Suppressor macrophage treated with lipopolysaccharide for 4 hours (primary cell): Measurements from ENCODE around the gene KARS1.
"Not testable (repeated sequence)": the region's sequence is repeated elsewhere in the genome, so short reads cannot be mapped to it uniquely, and the experiment has no call there.

ENCODE experiments used
- DNase-seq: peaks from one replicate; pipeline ENCODE4 v3.0.0-alpha.2; 2020

The KARS1 gene

DNA sequence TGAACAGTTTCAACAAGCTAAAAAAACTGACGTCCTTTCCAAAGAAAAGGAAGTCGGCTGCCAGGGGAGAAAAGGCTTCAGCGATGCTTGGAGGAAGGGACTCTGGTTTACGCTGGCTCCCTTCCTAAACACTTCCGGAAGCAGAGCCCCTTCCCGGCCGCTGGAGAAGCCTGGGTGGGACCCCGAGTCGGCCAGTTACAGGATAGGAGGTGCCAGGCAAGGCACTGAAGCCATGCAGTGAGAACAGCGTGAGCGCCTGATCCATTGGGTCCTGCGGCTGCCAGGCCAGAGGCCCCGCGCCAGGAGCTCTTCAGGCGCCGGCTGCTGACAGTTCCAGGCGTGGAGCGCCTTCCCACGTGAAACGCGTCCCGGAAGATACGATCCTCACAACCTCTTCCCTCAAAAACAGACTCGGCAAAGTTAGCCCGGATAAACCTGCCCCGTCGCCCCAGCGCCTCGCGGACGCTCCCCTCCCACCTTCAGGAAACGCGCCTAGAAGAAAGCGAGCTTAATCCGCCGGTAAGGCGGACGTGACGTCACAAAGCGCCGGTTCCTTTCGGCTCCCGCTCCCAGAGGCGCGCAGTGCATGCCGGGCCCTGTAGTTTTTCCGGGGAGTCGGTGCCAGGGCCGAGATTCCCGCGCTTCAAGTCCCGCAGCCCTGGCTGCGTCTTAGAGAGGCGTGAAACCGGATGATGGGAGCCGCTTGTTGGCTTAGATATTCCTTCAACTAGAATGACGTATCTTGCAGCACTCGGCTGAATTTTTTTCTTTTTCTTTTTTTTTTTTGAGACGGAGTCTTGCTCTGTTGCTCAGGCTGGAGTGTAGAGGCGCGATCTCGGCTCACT lies 24.5 kb downstream of the KARS1 start, which contains the start of gene ADAT1:
Gene ADAT1 (minus strand): TSS at position 521 of the 845 bp plus-strand sequence. CDS start 2,482 bp downstream, outside the sequence.
- DNase-seq, result peak; percentile 98

DNA sequence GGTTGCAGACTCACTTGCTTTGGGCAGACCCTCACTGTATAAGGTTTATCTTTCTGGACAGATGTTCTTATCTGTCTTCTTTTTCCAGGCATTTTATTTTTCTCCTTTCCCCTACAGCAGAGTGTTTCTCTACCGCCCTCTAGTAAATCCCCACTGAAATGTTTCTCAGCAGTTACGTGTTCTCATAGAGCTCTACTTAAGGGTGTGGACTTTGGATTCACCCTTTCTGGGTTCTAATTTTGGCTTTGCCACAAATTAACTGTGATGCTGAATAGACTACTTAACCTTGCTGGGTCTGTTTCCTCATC lies 26.3 kb downstream of the KARS1 start:
- no peak for DNase-seq

GRCh38 chr16:75620326-75621169 lies 26.9 kb downstream of the KARS1 start:
- no peak for DNase-seq

DNA sequence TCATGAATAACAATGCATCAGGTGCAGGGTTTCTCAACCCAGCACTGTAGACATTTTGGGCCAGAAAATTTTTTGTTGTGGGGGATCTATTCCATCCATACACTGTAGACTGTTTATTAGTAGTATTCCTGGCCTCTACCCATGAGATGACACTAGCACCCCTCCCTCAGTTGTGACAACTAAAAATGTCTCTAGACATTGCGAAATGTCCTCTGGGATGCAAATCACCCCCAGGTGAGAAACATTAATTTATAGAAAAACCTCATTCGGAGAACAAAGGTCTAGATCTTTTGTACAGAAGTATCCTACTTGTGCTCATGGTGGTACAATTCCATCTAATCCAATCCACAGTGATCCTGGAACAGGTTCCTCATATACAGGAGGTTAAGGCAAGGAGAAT lies 28.7 kb downstream of the KARS1 start:
- no peak for DNase-seq

GRCh38 chr16:75617121-75617520 lies 30.3 kb downstream of the KARS1 start:
- no peak for DNase-seq

DNA sequence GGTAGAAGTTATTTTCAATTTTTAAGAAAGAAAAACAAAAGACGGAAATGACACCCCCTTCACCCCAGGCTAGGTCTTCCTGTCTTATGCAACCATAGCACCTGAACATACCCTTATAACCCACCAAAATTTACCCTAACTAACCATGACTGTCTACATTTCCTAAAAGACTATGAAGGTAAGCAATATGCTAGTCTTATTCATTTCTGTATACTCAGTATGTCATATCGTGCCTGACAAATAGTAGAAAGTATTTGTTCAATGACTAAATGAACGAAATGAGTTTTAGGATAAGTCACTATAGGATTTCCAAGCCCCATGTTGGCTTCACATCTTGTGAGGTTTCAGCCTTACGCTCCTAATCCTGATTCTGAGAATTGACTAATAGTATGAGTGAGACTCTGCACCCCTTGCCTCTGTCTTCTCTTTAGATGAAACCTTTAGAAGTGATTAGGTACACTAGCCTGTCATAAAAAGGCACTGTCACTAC lies 30.9 kb downstream of the KARS1 start:
- no peak for DNase-seq

DNA sequence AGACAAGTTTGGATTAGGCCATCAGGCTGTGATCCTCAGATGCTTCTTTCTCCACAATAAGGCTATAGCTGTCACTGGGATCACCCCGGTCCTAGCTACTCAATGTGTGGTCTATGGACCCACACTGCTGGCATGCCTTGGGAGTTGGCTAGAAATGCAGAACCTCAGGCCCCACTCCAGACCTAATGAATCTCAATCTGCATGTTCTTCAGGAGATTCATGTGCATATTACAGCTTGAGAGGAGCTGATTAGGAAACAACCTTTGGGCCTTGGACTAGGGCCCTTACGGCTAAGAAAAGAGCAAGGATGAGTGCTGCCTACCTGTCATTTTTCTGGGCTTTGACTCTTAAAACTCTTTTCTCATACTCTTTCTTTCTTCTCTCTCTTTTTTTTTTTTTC lies 31.8 kb downstream of the KARS1 start:
- DNase-seq, result no peak

- DNase-seq, result peak; percentile 18
Observed at GRCh38 chr16:75614066-75614897, 33.2 kb downstream of the KARS1 start.

DNA sequence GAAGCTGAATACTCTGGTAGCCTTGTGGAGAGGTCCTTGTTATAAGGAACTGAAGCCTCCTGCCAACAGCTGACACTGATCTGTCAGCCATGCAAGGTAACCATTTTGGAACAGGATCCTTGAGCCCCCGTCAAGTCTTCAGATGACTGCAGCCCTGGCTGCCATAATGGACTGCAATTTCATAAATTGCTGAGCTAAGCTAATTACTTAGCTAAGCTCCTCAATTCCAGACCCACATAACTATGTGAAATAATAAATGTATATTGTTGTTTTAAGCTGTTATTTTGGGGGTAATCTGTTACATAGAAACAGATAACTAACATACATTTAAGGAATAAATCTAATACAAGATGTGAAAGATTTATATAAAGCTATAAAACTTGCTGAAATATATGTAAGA lies 41.0 kb downstream of the KARS1 start:
- DNase-seq, result no peak

- no peak for DNase-seq
Observed at GRCh38 chr16:75603241-75603640, 44.2 kb downstream of the KARS1 start.

- no peak for DNase-seq
Observed at GRCh38 chr16:75599452-75600277, 47.8 kb downstream of the KARS1 start.

- DNase-seq, result no peak
Observed at GRCh38 chr16:75593825-75594820, 53.3 kb downstream of the KARS1 start.

DNA sequence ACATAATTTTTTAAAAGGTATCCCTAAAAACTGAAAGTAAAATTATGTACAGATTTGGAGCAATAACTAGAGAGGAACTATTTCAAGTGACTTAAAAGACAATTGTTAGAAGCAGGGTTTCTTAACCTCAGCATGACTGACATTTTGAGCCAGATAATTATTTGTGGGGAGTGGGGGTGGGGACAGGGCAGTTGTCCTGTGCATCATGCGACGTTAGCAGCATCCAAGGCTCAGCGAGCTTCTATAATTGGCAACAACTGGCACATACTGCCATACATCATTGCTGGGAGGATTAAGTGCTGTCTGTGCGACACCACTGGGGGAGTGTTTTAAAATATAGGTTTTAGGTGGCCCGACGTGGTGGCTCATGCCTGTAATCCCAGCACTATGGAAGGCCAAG lies 54.2 kb downstream of the KARS1 start:
- DNase-seq, result no peak

DNA sequence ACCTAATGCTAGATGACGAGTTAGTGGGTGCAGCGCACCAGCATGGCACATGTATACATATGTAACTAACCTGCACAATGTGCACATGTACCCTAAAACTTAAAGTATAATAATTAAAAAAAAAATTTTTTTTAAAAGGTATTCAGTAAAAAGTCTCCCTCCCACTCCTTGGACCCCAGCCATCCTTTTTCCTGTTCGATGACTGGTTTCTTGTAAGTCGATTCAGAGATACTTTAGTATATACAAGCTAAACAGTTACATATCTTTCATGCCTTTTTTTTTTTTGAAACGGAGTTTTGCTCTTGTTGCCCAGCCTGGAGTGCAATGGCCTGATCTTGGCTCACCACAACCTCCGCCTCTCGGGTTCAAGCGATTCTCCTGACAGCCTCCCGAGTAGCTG lies 55.5 kb downstream of the KARS1 start:
- not testable (repeated sequence) for DNase-seq

DNA sequence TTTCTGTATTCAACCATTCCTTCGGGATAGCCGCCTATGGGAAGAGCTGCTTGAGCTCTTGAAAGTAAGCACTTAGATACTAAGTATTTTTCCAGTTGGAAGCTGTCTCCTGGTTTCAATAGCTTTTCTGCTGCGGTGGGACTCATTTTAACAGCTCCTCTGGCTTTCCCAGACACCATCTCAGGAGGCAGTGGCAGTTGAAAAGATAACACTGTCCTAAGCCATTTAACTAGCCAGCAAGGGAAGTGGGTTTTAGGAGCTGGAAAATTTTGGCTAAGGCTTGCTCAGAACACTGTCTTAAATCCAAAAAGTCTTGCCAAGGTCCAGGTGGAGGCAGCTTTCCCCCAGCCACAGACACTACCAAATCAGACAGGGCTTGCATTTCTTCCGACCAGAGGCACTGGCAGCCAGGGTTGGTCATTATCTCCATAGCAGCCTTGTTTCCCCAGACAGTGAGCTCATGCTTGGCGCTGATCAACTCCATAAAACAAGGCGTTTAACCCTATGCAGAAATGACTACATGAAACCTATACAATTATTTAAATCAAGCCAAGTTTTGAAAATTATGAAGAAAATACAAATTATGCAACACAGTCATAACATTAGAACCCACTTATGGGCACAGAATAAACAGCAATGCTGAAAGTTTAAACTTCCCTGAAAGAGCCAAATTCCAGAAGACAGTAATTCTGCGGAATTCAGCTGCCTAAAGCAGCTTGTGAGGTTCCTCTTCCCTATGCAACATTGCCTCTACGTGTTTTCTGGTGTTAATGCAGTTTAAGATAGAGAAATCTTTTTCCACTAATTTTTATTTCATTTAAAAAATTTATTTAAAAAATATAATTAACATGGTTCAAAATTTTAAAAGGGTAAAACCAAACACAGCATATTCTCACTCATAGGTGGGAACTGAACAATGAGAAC lies 56.3 kb downstream of the KARS1 start:
- no peak for DNase-seq

DNA sequence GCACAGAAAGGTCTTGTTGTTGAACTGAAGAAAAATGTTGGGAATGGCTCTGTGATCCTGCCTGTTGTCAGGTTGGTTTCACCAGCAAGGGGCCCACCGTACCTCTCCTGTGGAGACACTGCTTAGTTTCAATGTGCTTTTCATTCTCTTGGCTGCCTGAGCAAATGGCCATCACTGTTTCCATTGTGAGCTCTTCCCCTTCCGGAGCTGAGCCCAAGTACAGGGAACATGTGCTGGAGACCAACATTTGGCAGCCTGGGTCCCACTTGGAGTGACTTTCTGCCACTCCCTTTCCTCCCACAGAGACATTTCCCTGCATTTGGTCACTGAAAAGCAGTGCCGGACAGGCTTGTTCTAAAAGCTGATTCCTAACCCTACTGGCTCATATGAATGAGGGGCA lies 58.2 kb downstream of the KARS1 start:
- no peak for DNase-seq

GRCh38 chr16:75588716-75589115 lies 58.7 kb downstream of the KARS1 start:
- DNase-seq, result no peak

DNA sequence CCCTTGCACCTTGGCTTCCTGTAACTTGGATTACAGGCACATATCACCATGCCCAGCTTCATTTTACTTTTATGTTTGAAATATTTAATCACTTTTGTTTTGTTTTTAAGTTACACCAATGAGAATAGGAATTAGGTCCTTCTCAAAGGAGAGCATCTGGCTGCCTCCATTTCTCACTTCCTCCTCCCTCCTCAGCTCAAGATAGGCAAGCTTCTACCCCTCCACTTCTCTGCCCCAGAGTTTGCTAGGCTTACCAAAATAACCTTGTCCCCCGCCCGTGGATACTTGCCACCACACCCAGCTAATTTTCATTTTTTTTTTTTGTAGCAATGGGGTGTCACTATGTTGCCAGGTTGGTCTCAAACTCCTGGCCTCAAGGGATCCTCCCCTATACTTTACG lies 63.4 kb downstream of the KARS1 start:
- DNase-seq, result no peak

DNA sequence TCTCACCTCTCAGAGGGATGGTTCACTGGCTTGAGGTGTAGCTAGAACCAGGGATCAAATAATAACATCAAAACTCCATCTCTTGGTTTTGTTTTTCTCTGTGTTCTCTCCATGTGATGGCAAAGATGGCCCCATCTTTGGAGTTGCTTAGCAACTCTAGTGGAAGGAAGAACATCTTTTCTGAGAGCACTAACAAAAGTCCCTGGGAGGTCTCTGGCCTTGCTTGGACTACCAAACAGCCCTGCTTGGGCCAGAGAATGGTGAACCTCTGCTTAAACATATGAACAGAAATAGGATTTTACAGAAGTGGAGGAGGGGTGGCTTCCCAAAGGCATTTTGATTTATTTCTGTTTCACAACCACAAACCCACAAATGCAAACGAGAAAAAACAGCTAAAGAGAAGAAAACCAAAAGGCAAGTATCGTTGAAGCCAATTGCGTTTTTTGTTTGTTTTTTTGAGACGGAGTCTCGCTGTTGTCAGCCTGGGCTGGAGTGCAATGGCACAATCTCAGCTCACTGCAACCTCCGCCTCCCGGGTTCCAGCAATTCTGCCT lies 68.1 kb downstream of the KARS1 start:
- DNase-seq, result no peak
